NCI-H146 treated with DMSO at 0.1 percent for 48 hours (cell line): Measurements from ENCODE around the gene PCSK9.
"Not testable (repeated sequence)": the region's sequence is repeated elsewhere in the genome, so short reads cannot be mapped to it uniquely, and the experiment has no call there.

Experiments used
- DNase-seq: peaks from one replicate; lab custom pipeline; 2025; ENCODE audit not compliant: unreplicated experiment; lab: John Stamatoyannopoulos, UW

Gene PCSK9

DNA sequence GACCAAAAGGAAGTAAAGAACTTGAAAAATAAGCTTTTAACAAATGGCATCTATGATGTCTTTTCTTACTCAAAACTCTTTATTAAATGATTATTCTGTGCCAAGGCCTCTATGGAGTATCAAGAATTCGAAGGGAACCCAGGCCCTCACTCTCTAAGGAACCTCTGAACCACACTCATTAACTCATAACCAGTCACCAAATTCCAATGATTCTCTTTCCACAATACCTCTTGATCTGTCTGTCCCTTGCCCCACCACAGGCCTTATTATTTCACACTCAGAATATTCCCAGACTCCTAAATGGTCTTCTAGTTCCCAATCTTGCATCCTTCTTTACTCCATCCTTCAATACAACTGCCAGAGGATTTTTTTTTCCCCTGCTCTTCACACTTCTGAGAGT, 37.0 kb downstream of the PCSK9 start:
- DNase-seq = no peak

GRCh38 chr1:55078470-55078869, 39.1 kb downstream of the PCSK9 start:
- DNase-seq = peak; percentile 56

- DNase-seq = no peak
Observed at GRCh38 chr1:55079651-55080050, 40.3 kb downstream of the PCSK9 start.

- no peak for DNase-seq
Observed at GRCh38 chr1:55081188-55081904, 42.0 kb downstream of the PCSK9 start.

- DNase-seq = no peak
Observed at GRCh38 chr1:55081905-55082296, 42.6 kb downstream of the PCSK9 start.

DNA sequence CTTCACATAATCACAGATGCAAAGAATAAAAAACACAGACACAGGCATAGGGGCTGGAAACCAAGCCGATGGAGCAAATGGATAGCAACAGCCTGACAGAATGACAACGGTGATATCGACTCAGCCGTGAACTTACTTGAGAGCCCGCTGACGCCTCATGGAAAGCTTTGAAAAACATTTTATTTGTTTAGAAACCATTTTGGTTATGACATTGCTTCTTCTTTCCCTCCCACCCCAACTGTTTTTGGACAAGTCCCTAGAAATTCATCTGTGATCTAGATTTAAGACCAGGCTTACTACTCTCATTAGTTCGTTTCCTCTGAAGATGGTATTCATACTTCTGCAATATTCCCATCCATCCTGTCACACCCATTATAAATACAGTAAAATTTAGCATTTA, 44.9 kb downstream of the PCSK9 start:
- no peak for DNase-seq

GRCh38 chr1:55087439-55087838, 48.1 kb downstream of the PCSK9 start:
- no peak for DNase-seq

GRCh38 chr1:55088413-55088812, 49.1 kb downstream of the PCSK9 start:
- DNase-seq = no peak

DNA sequence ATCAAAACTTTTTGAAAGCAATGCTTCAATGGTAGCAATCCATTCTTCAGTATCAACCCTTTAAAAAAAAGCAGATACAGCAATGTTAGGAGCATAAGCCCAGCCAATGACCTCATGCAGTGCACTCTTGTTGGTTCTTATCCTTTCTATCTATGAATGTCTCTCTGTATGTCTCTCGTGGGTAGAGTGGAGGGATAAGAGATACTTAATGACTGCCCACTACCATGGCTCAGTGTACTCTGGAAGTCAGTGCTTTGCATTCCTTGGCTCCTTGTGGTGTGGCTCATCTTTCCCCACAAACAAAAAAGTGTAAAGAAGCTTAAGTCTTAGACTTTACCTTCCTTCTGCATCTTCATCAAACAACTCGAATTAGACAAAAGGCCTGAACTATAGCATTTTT, 50.3 kb downstream of the PCSK9 start:
- DNase-seq = no peak

GRCh38 chr1:55092475-55092874, 53.1 kb downstream of the PCSK9 start:
- DNase-seq = no peak

DNA sequence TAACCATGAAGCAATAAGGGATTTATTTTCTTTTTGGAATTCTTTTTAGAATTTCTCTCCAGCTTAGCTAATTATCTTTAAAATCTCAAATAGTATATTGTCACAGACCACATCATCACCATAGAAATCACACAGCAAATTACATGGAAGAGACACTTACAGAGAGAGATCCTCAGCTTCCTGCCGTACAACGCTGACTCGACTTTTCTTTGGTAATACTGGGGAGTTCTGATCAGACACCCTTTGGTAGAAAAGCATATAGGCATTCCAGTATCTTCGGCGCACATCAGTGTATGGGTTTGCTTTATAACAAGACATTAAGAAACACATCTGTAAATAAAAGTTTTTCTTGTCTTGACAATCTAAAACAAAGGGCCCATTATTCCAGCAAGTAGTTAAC, 55.7 kb downstream of the PCSK9 start:
- no peak for DNase-seq

DNA sequence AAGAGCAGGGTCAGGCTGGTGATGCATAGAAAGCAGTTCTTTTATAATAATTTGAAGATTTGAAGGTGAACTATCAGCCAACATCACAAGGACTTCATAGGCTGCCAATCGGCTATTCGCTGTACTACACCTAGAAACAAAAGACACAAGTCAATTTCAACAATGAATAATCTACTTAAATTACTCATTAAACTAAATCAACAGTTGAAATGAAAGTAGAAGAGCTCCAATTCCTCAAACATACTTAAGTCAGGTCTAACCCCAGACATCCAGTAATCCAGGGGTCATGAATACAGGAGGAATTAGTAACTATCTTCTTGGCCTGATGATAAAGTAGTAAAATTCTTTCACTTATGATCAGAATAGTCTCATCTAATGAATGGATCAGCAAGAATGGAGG, 64.5 kb downstream of the PCSK9 start:
- no peak for DNase-seq

GRCh38 chr1:55107101-55107500, 67.8 kb downstream of the PCSK9 start:
- no peak for DNase-seq

GRCh38 chr1:55109005-55109404, 69.7 kb downstream of the PCSK9 start:
- DNase-seq = not testable (repeated sequence)
